Mesendoderm (in vitro differentiated cells): ENCODE data around the gene ARHGEF37.
A peak's percentile ranks its signal among the peaks of the same experiment; 100 is the strongest.

Experiments used
- DNase-seq: peaks from one replicate; pipeline ENCODE4 v3.0.0; 2013
- H2AK5ac ChIP-seq: 2 replicates; pipeline ENCODE4 v1.6.1; 2013; ENCODE audit warnings: low read length, inconsistent platforms
- H2BK120ac ChIP-seq: 2 replicates; pipeline ENCODE4 v1.6.1; 2013; ENCODE audit warnings: low read depth, mild to moderate bottlenecking, low read length, moderate library complexity, mixed read lengths
- H2BK15ac ChIP-seq: replicated peaks from 2 replicates; pipeline ENCODE4 v1.6.1; 2013; ENCODE audit warnings: low read depth, mild to moderate bottlenecking, moderate library complexity
- H2BK5ac ChIP-seq: 2 replicates; pipeline ENCODE4 v1.6.1; 2013; ENCODE audit warnings: low read length, inconsistent platforms
- H3K18ac ChIP-seq: 2 replicates; pipeline ENCODE4 v1.6.1; 2013; ENCODE audit warnings: mild to moderate bottlenecking, low read length, mixed read lengths
- H3K23ac ChIP-seq: one replicate; pipeline ENCODE4 v1.6.1; 2013; ENCODE audit warnings: low read length
- H3K27ac ChIP-seq: 2 replicates; pipeline ENCODE4 v1.5.1; 2013; ENCODE audit warnings: low read depth, mild to moderate bottlenecking, inconsistent platforms, low read length, moderate library complexity
- H3K27me3 ChIP-seq: 2 replicates; pipeline ENCODE4 v1.6.1; 2013; ENCODE audit warnings: low read length, control low read depth, mild to moderate bottlenecking, inconsistent platforms; ENCODE audit not compliant: insufficient read depth, poor library complexity
- H3K36me3 ChIP-seq: 2 replicates; pipeline ENCODE4 v1.6.1; 2013; ENCODE audit warnings: low read length, inconsistent platforms; ENCODE audit not compliant: control insufficient read depth, insufficient read depth
- H3K4ac ChIP-seq: one replicate; pipeline ENCODE4 v1.6.1; 2013; ENCODE audit warnings: low read depth, mild to moderate bottlenecking, low read length, moderate library complexity
- H3K4me1 ChIP-seq: 2 replicates; pipeline ENCODE4 v1.6.1; 2013; ENCODE audit warnings: low read depth, low read length, inconsistent platforms; ENCODE audit not compliant: control insufficient read depth
- H3K4me2 ChIP-seq: 2 replicates; pipeline ENCODE4 v1.6.1; 2013; ENCODE audit warnings: low read length
- H3K4me3 ChIP-seq: 2 replicates; pipeline ENCODE4 v1.5.1; 2013; ENCODE audit warnings: mild to moderate bottlenecking, low read length
- H3K56ac ChIP-seq: one replicate; pipeline ENCODE4 v1.6.1; 2013; ENCODE audit warnings: low read length
- H3K79me1 ChIP-seq: 2 replicates; pipeline ENCODE4 v1.6.1; 2013; ENCODE audit warnings: low read length, inconsistent platforms
- H3K79me2 ChIP-seq: 2 replicates; pipeline ENCODE4 v1.6.1; 2013; ENCODE audit warnings: mild to moderate bottlenecking, low read length; ENCODE audit not compliant: control insufficient read depth, insufficient read depth
- H3K9ac ChIP-seq: 2 replicates; pipeline ENCODE4 v1.6.1; 2013; ENCODE audit warnings: low read length, inconsistent platforms
- H4K5ac ChIP-seq: one replicate; pipeline ENCODE4 v1.6.1; 2013; ENCODE audit warnings: low read length
- H4K8ac ChIP-seq: one replicate; pipeline ENCODE4 v1.6.1; 2013; ENCODE audit warnings: low read depth, mild to moderate bottlenecking, control low read depth, low read length, moderate library complexity
- WGBS: extraction: QIAGEN DNeasy Blood & Tissue Kit; methylation state at CpG from one replicate; pipeline ENCODE4 v1.1.7; 2013; ENCODE audit warnings: low lambda C conversion rate, missing lambda C conversion rate; ENCODE audit not compliant: insufficient coverage; ENCODE audit errors: extremely low coverage; 5-methylcytosine and 5-hydroxymethylcytosine counted together

ARHGEF37 gene

DNA sequence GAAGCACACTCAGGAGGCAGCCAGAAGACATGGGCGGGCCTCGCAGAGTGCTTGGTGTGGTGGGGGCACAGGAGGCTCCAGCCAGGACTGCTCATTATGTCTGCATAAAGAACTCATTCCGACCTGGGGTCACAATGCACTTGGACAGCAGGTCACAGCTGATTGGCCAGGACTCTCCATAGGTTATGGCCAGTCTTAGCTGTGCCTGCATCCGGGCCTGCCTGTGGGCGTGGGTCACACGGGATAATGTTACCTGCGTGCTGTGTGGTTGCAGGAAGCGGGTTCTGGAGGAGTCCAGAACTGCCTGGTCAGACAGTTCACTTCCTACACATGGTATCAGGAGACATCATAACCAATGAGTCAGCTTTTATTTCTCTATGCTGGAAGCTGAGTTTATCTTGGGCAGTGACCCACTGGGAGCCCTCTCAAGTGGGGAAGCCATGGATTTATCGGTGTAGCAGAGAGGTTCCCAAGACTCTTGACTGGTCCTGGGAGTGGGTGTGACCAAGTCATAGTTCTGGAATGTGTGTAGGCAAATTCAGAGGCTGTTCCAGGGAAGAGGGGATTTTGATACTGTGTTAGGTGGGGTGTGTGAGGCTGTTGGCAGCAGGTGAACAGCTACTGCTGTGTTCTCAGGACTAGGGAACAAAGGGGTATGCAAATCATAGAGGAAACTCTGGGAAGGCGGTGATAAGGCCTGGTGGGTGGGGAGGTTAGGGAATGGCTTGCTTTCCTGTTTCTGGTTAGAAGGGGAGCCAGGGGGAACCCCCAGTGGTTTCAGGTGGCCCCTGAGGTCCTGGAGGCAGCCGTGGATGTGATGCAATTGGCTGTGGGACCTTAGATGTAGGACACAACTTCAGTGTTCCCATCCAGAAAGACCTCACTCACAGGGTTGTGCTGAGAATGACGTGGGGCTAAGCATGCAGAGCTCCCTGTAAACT lies 51.3 kb downstream of the ARHGEF37 start:
- no peak overlapping the region for H4K8ac ChIP-seq
- H2BK120ac ChIP-seq, result no peak overlapping the region
- H3K9ac ChIP-seq, result no peak overlapping the region
- no peak overlapping the region for H3K4ac ChIP-seq
- no peaks in the 10 kb centered on the region for H3K27me3 ChIP-seq
- H2BK5ac ChIP-seq, result no peak overlapping the region
- H2BK15ac ChIP-seq, result no peak overlapping the region
- peaks cover 9% of the 10 kb centered on the region for H3K4me1 ChIP-seq
- no peak overlapping the region for H3K27ac ChIP-seq
- H3K56ac ChIP-seq, result peak overlapping the region; percentile 47
- no peak overlapping the region for H4K5ac ChIP-seq
- WGBS, result no CpG with 5 or more reads among the region's 12 CpGs
- no peak overlapping the region for H3K4me2 ChIP-seq
- no peaks in the 10 kb centered on the region for H3K79me1 ChIP-seq
- H3K18ac ChIP-seq, result no peak overlapping the region
- H3K23ac ChIP-seq, result no peak overlapping the region
- no peak overlapping the region for H3K4me3 ChIP-seq
- no peaks in the 10 kb centered on the region for H3K36me3 ChIP-seq
- no peaks in the 10 kb centered on the region for H3K79me2 ChIP-seq
- no peak for DNase-seq
- H2AK5ac ChIP-seq, result no peak overlapping the region

DNA sequence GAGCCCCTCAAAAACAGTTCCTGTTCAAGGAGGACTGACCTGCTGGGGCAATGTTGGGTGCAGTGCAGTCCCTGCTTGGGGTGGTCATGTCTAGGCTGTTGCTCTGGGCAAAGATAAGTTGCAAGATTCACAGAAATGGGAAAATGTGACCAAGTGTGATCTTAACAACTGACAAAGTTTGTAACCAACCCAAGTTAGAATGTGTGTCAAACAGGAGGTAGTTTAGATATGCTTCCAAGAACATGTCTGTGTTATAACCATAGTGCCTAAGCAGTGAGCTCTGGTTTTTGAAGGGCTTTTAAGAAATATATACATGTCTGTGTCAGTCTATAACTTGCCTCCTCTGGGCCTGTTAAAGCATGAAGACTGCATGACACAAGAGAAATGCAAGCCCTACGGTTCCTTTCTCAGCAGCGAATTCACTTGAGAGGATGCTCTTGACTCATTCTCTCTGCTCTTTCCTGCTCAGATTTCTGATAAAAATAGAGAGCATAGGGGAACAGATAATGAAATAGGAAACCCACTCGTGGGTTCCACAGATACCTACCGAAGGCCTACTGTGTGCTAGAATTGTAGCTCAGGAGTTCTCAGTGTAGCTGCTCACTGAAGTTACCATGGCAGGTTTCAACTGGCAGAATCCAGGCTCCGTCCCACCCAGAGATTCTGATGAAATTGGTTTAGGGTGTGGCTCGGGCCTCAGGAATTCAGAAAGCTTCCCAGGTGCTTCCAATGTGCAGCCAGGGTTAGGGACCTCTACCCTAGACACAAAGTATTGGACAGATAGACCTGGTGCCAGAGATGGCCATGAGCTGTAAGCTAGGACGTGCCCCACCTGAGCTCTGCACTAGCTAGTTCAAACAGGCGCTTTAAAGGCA lies 52.4 kb downstream of the ARHGEF37 start:
- Histone ChIP-seq H3K4me1 (peaks cover 9% of the 10 kb centered on the region), H2BK5ac (no peak overlapping the region), H3K27ac (no peak overlapping the region), H2AK5ac (no peak overlapping the region), H3K79me1 (no peaks in the 10 kb centered on the region), H3K36me3 (no peaks in the 10 kb centered on the region), H3K27me3 (no peaks in the 10 kb centered on the region), H4K5ac (no peak overlapping the region), H3K9ac (no peak overlapping the region), H3K4me3 (no peak overlapping the region), H2BK120ac (no peak overlapping the region), H2BK15ac (no peak overlapping the region), H3K79me2 (no peaks in the 10 kb centered on the region), H4K8ac (no peak overlapping the region), H3K4me2 (no peak overlapping the region), H3K4ac (no peak overlapping the region), H3K18ac (no peak overlapping the region), H3K23ac (no peak overlapping the region), H3K56ac (no peak overlapping the region)
- WGBS, result no CpG with 5 or more reads among the region's 8 CpGs
- DNase-seq, result no peak

DNA sequence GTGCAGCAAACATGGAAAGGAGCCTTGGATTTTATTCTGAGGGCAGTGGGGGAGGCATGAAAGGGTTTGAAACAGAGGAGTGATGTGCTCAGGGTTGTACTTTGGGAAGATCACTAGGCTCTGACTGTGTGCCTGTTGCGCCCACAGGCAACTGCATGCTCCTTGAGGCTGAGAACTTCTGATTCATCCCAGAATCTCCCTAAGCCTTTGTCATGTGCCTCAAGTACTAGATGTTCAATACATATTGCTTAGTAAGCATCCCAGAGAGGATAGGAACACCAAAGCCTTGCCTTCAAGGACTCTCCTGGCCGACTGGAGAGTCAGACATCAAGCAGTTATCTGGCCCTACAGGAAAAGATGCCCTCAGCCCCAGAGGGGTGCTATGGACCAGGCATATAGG lies 54.1 kb downstream of the ARHGEF37 start:
- Histone ChIP-seq H3K4ac (no peak overlapping the region), H3K79me1 (no peaks in the 10 kb centered on the region), H4K8ac (no peak overlapping the region), H3K23ac (no peak overlapping the region), H3K27ac (no peak overlapping the region), H3K56ac (no peak overlapping the region), H4K5ac (no peak overlapping the region), H2BK15ac (no peak overlapping the region), H3K4me3 (no peak overlapping the region), H3K9ac (no peak overlapping the region), H3K27me3 (no peaks in the 10 kb centered on the region), H3K4me1 (peaks cover 9% of the 10 kb centered on the region), H2BK5ac (no peak overlapping the region), H3K79me2 (no peaks in the 10 kb centered on the region), H3K18ac (no peak overlapping the region), H3K4me2 (no peak overlapping the region), H2BK120ac (no peak overlapping the region), H3K36me3 (no peaks in the 10 kb centered on the region), H2AK5ac (no peak overlapping the region)
- no peak for DNase-seq
- no CpG with 5 or more reads among the region's 2 CpGs for WGBS

DNA sequence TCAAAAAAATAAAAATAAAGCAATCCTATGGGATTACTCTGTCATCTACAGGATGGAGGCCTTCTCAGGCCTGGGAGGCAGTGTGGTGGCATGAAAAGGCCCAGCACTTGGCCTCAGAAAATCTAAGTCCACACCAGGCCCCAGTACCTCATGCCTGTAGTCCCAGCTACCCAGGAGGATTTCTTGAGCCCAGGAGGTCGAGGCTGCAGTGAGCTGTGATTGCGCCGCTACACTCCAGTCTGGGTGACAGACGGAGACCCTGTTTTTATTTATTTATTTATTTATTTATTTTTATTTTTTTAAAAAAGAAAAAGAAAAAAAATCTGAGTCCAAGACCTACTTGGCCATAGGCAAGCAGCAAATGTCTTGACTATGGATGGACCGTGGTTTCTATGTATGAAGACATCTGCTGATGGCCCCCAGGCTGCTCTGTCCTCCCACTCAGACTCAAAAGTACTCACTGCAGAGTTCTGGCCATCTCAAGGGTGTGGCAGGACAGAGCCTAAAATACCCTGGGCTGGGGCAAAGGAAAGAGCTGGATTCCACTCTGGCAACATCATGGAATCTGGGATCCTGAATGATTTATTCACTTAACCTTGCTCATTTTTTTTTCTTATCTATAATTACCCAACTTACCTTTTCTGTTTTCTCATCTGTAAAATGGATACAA lies 55.0 kb downstream of the ARHGEF37 start:
- Histone ChIP-seq H3K79me1 (no peaks in the 10 kb centered on the region), H2AK5ac (no peak overlapping the region), H3K36me3 (no peaks in the 10 kb centered on the region), H3K79me2 (no peaks in the 10 kb centered on the region), H3K27me3 (no peaks in the 10 kb centered on the region), H3K4me1 (peaks cover 9% of the 10 kb centered on the region), H3K4ac (no peak overlapping the region), H3K18ac (no peak overlapping the region), H4K5ac (no peak overlapping the region), H3K4me2 (no peak overlapping the region), H3K9ac (no peak overlapping the region), H4K8ac (no peak overlapping the region), H3K23ac (no peak overlapping the region), H2BK5ac (no peak overlapping the region), H3K56ac (no peak overlapping the region), H2BK120ac (no peak overlapping the region), H3K4me3 (no peak overlapping the region), H2BK15ac (no peak overlapping the region), H3K27ac (no peak overlapping the region)
- no peak for DNase-seq
- WGBS, result no CpG with 5 or more reads among the region's 5 CpGs

DNA sequence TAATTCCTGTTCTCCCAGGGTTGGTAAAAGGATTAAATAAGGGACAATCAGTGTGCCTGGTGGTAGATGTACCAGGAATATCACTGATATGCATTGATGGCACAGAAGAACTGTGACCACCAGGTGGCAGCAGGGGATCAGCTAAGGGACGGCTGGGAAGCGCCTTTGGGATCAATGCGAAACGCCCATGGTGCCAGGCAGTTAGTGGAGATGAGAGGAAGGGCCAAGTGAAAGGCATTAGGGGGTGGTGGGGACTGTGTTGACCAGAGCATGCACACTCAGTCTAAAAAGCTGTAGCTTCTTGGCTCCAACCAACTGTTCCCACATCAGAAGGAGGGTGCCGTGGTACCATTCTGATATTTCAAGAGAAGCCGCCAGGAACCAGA lies 55.6 kb downstream of the ARHGEF37 start:
- Histone ChIP-seq H3K79me1 (no peaks in the 10 kb centered on the region), H3K56ac (no peak overlapping the region), H2AK5ac (no peak overlapping the region), H3K79me2 (no peaks in the 10 kb centered on the region), H3K9ac (no peak overlapping the region), H3K36me3 (no peaks in the 10 kb centered on the region), H3K27ac (no peak overlapping the region), H3K4ac (no peak overlapping the region), H3K27me3 (no peaks in the 10 kb centered on the region), H3K4me2 (no peak overlapping the region), H3K4me3 (no peak overlapping the region), H3K23ac (no peak overlapping the region), H3K18ac (no peak overlapping the region), H4K8ac (no peak overlapping the region), H2BK15ac (no peak overlapping the region), H2BK5ac (no peak overlapping the region), H2BK120ac (no peak overlapping the region), H3K4me1 (peaks cover 9% of the 10 kb centered on the region), H4K5ac (no peak overlapping the region)
- peak; percentile 80 for DNase-seq
- WGBS, result no CpG with 5 or more reads among the region's 6 CpGs
